ENCODE data around the gene ACTG2.
"Not testable (repeated sequence)": the region's sequence is repeated elsewhere in the genome, so short reads cannot be mapped to it uniquely, and the experiment has no call there.

ACTG2 gene

GRCh38 chr2:73938718-73939352 lies 46.0 kb downstream of the ACTG2 start:
- H3K4me3 ChIP-seq (ENCODE audit: low read depth, low read length), result no peak overlapping the region
- TF ChIP-seq, protein P1, sequence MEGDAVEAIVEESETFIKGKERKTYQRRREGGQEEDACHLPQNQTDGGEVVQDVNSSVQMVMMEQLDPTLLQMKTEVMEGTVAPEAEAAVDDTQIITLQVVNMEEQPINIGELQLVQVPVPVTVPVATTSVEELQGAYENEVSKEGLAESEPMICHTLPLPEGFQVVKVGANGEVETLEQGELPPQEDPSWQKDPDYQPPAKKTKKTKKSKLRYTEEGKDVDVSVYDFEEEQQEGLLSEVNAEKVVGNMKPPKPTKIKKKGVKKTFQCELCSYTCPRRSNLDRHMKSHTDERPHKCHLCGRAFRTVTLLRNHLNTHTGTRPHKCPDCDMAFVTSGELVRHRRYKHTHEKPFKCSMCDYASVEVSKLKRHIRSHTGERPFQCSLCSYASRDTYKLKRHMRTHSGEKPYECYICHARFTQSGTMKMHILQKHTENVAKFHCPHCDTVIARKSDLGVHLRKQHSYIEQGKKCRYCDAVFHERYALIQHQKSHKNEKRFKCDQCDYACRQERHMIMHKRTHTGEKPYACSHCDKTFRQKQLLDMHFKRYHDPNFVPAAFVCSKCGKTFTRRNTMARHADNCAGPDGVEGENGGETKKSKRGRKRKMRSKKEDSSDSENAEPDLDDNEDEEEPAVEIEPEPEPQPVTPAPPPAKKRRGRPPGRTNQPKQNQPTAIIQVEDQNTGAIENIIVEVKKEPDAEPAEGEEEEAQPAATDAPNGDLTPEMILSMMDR (IDR thresholded peaks at IDR 0.05; ENCODE audit: low read depth, low read length), result no peak

- H3K4me3 ChIP-seq (ENCODE audit: low read depth, low read length), result no peak overlapping the region
- TF ChIP-seq, protein P1 (IDR thresholded peaks at IDR 0.05; ENCODE audit: low read depth, low read length), result no peak
Measured at GRCh38 chr2:73939419-73939818, 46.6 kb downstream of the ACTG2 start.

GRCh38 chr2:73940066-73940465 lies 47.3 kb downstream of the ACTG2 start:
- not testable (repeated sequence) for H3K4me3 ChIP-seq (ENCODE audit: low read depth, low read length)

DNA sequence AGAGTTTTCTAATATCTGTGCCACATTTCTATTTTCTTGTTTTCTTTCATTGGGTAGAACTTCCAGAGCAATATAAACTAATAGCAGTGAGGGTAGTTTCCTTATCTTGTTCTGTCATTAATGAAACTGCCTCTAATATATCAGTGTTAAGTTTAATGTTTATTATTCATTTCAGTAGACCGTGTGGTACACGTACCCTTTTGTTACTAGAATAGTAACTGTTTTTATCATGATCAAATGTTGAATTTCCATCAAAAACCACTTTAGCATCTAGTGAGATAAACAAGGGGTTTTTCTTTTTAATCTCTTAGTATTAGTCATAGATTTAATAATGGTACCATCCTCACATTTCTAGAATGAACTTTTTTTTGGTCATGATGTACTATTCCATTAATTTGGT lies 49.9 kb downstream of the ACTG2 start:
- no peak overlapping the region for H3K4me3 ChIP-seq (ENCODE audit: low read depth, low read length)
- TF ChIP-seq, protein P1 (IDR thresholded peaks at IDR 0.05; ENCODE audit: low read depth, low read length), result no peak

DNA sequence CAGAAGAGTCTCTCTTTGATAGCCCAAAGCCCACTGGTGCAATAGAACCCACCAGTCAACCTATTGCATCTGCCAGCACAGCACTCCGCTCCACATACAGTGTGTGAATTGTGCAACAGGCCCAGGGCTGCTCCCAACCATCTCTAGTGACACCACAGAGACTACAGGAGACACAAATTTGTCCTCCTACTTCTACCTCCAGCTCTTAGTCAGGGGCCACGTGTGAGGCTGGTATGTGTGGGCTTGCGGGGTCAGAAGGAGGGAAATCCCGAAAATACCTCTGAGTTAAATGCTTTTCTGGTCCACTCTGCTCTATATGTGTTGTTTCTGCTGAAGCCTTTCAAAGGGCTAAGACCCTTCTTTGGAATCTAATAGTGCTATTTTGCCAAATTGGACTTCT lies 51.9 kb downstream of the ACTG2 start:
- TF ChIP-seq, protein P1 (IDR thresholded peaks at IDR 0.05; ENCODE audit: low read depth, low read length), result no peak
- no peak overlapping the region for H3K4me3 ChIP-seq (ENCODE audit: low read depth, low read length)

- TF ChIP-seq, protein P1 (IDR thresholded peaks at IDR 0.05; ENCODE audit: low read depth, low read length), result no peak
- no peak overlapping the region for H3K4me3 ChIP-seq (ENCODE audit: low read depth, low read length)
Measured at GRCh38 chr2:73946215-73946614, 53.4 kb downstream of the ACTG2 start.

DNA sequence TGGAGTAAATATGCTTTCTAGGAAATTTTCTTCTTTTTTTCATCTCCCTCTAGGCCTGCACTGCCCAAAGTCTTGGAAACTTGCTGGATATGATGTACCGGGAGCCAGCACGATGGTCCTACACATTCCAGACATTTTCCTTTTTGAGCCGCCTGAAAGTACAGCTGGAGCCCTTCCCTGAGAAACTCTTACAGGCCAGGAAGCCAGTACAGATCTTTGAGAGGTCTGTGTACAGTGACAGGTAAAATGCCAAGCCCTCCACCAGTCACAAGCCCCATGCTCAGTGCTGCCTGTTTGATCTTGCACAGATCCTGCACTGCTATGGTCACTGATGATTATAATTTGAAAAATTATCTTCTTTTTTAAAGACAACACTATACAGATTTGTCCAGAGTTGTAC lies 53.9 kb downstream of the ACTG2 start:
- TF ChIP-seq, protein P1 (IDR thresholded peaks at IDR 0.05; ENCODE audit: low read depth, low read length), result no peak

GRCh38 chr2:73947412-73948018 lies 54.7 kb downstream of the ACTG2 start:
- TF ChIP-seq, protein P1 (IDR thresholded peaks at IDR 0.05; ENCODE audit: low read depth, low read length), result no peak

More for the DNA sequence above, 53.9 kb downstream of the ACTG2 start:
- H3K4me3 ChIP-seq (ENCODE audit: low read depth, low read length), result no peak overlapping the region

More at GRCh38 chr2:73947412-73948018, 54.7 kb downstream of the ACTG2 start:
- no peak overlapping the region for H3K4me3 ChIP-seq (ENCODE audit: low read depth, low read length)
